Measurements from ENCODE around the gene DUOXA1.
"Not testable (repeated sequence)": the region's sequence is repeated elsewhere in the genome, so short reads cannot be mapped to it uniquely, and the experiment has no call there.

GRCh38 chr15:45082412-45082811, 47.3 kb downstream of the DUOXA1 start:
- not testable (repeated sequence) for TF ChIP-seq CTCF, POLR2A, EP300 (IDR thresholded peaks at IDR 0.05)

Measured in ovary (tissue), 3 donors.